Esophagus squamous epithelium (tissue), 5 donors: ENCODE results near the gene ZEB2. TPM values are rescaled to one million over a fixed set of nuclear protein-coding genes. Genes with fewer than 3 reads are reported as not detected.

Source experiments
- DNase-seq: peaks from one replicate; lab custom pipeline; 2025; lab: John Stamatoyannopoulos, UW
- H3K27ac ChIP-seq, 4 donors: fragments of 200-600 bp; sonication (generic); one replicate each; pipeline ENCODE4 v1.5.1; 2016 to 2019; ENCODE audit warnings: mild to moderate bottlenecking in 1 of 4
- H3K27me3 ChIP-seq, 4 donors: fragments of 200-600 bp; sonication (generic); 1 replicate in 3 of 4; 2 replicates in 1 of 4; pipeline versions ENCODE4 v1.5.1 to v1.6.0; 2017 to 2021; ENCODE audit warnings: antibody characterized with exemption in 1 of 4
- H3K36me3 ChIP-seq, 3 donors: fragments of 200-600 bp; sonication (generic); one replicate each; pipeline ENCODE4 v1.5.1; 2016 to 2019
- H3K4me1 ChIP-seq, 3 donors: fragments of 200-600 bp; sonication (generic); one replicate each; pipeline ENCODE4 v1.5.1; 2017 to 2019
- H3K4me3 ChIP-seq, 4 donors: fragments of 200-600 bp; sonication (generic); 1 replicate in 3 of 4; 2 replicates in 1 of 4; pipeline ENCODE4 v1.5.1; 2016 to 2019; ENCODE audit warnings: mild to moderate bottlenecking in 2 of 4, moderate library complexity in 1 of 4
- H3K9me3 ChIP-seq, 3 donors: fragments of 200-600 bp; sonication (generic); one replicate each; pipeline ENCODE4 v1.5.1; 2016 to 2019
- CTCF ChIP-seq, 6 experiments: fragments of 450-650 bp in 4 of 6; fragments of 200-600 bp in 2 of 6; sonication (generic) in 2 of 6; IDR thresholded peaks; one replicate each; pipeline ENCODE4 v1.5.1; 2016 to 2019; ENCODE audit warnings: antibody characterized with exemption in 6 of 6, mild to moderate bottlenecking in 4 of 6, moderate library complexity in 4 of 6
- POLR2A ChIP-seq, 4 donors: fragments of 450-650 bp; IDR thresholded peaks; one replicate each; pipeline ENCODE4 v1.6.1; 2017; ENCODE audit warnings: antibody characterized with exemption in 4 of 4, mild to moderate bottlenecking in 4 of 4, moderate library complexity in 3 of 4
- WGBS, 2 donors: methylation state at CpG; one replicate each; pipeline ENCODE4 v1.1.5; 2018; 5-methylcytosine and 5-hydroxymethylcytosine counted together
- intact Hi-C: fragments of 100-400 bp; cut with DNase I; formaldehyde crosslinking; loops from one replicate; pipeline ENCODE4 v1.15.0; 2022
- total RNA-seq, 4 donors: library from RNA; depleted of rRNA; stranded (reverse); fragments of >200 nt; gene quantifications; one replicate each; pipeline ENCODE4 v1.1.0, GENCODE V29; 2016
- donor health status: DM: yes; HTN: yes; CAD: no.

Gene ZEB2
- total RNA-seq, 4 donors from 2014 or later, result 3.1 to 56.5 (median 15.7) TPM

GRCh38 chr2:144431998-144432397 is 87.9 kb downstream of the ZEB2 start:
- TF ChIP-seq POLR2A (IDR thresholded peaks at IDR 0.05), result no peak
- no peak for TF ChIP-seq CTCF (IDR thresholded peaks at IDR 0.05)
- intact Hi-C loops, result no loop called here
- 65 to 66% methylated on average over 3 of the region's 3 CpGs for WGBS, 2 donors
- Histone ChIP-seq H3K4me3 (no peak overlapping the region), H3K27ac (peak overlapping the region in 3 of 4 donors; percentile 51 to 75 (median 64)), H3K4me1 (peaks cover under 1 to 64% (median 3%) of the 10 kb centered on the region in 3 donors), H3K36me3 (no peaks in the 10 kb centered on the region), H3K9me3 (no peaks in the 10 kb centered on the region), H3K27me3 (no peaks in the 10 kb centered on the region)
- DNase-seq, result no peak

GRCh38 chr2:144431392-144431783 is 88.5 kb downstream of the ZEB2 start:
- Histone ChIP-seq H3K27ac (peak overlapping the region; percentile 41 to 79 (median 70)), H3K27me3 (no peaks in the 10 kb centered on the region), H3K4me1 (peaks cover 3 to 64% (median 3%) of the 10 kb centered on the region in 3 donors), H3K9me3 (no peaks in the 10 kb centered on the region), H3K36me3 (no peaks in the 10 kb centered on the region), H3K4me3 (peak overlapping the region in 3 of 4 donors; percentile 0 to 47 (median 17))
- 23% methylated on average over 8 of the region's 8 CpGs for WGBS, 2 donors
- intact Hi-C loops, result no loop called here
- DNase-seq, result no peak
- no peak for TF ChIP-seq POLR2A (IDR thresholded peaks at IDR 0.05)
- no peak for TF ChIP-seq CTCF (IDR thresholded peaks at IDR 0.05)

GRCh38 chr2:144430722-144431391 is 89.1 kb downstream of the ZEB2 start:
- 46 to 62% methylated on average over 10 of the region's 10 CpGs for WGBS, 2 donors
- no peak for DNase-seq

DNA sequence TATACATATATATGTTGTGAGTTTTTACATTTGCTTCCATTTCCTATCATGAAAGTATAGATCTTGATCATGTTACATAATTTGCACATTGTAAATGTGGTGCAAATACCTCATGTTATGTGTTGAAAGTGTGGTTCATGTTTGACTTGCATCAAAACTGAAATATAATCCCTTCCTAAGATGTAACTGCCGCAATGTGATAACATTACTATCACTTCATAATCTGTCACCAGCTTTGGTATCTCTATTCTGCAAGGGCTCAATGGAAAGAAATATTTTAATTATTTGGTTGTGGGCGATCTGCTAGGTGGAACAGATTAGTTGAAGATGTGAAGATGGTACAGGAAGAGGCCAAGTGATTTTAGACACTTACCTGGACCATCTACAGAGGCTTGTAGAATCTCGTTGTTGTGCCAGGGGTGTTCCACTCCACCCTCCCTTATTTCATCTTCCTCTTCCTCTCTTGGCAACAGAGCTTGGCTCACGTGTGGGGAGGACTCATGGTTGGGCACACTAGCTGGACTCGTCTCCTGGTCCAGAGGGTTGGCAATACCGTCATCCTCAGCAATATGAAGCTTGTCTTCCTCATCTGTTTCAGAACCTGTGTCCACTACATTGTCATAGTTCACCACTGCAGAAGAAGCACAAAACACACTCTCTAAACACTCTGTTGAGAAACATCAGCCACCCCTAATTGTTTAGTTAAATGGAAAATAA is 90.4 kb downstream of the ZEB2 start:
- TF ChIP-seq CTCF (IDR thresholded peaks at IDR 0.05) (no peak), POLR2A (IDR thresholded peaks at IDR 0.05) (no peak)
- intact Hi-C loops, result no loop called here
- Histone ChIP-seq H3K4me3 (no peak overlapping the region), H3K36me3 (peaks cover 0 to 3% (median 0%) of the 10 kb centered on the region in 3 donors), H3K27me3 (no peaks in the 10 kb centered on the region), H3K27ac (peak overlapping the region in 3 of 4 donors; percentile 43 to 75 (median 64)), H3K9me3 (no peaks in the 10 kb centered on the region), H3K4me1 (peaks cover 3 to 66% (median 7%) of the 10 kb centered on the region in 3 donors)
- no peak for DNase-seq
- 43 to 68% methylated on average over 6 of the region's 6 CpGs for whole genome bisulfite sequencing, 2 donors

More at GRCh38 chr2:144430722-144431391, 89.1 kb downstream of the ZEB2 start:
- Histone ChIP-seq H3K4me1 (peaks cover 3 to 62% (median 3%) of the 10 kb centered on the region in 3 donors), H3K4me3 (peak overlapping the region in 3 of 4 donors; percentile 0 to 47 (median 17)), H3K27me3 (no peaks in the 10 kb centered on the region), H3K36me3 (no peaks in the 10 kb centered on the region), H3K9me3 (no peaks in the 10 kb centered on the region), H3K27ac (peak overlapping the region; percentile 41 to 79 (median 70))
- no peak for TF ChIP-seq POLR2A (IDR thresholded peaks at IDR 0.05)
- no peak for TF ChIP-seq CTCF (IDR thresholded peaks at IDR 0.05)
- intact Hi-C loops, result no loop called here

GRCh38 chr2:144426981-144427479 is 92.9 kb downstream of the ZEB2 start:
- no peak for DNase-seq

More at GRCh38 chr2:144426981-144427479, 92.9 kb downstream of the ZEB2 start:
- H3K36me3 ChIP-seq, result peaks cover 0 to 5% (median 0%) of the 10 kb centered on the region in 3 donors
- intact Hi-C loops, result no loop called here
- WGBS, 2 donors, result 37 to 69% methylated on average over 4 of the region's 4 CpGs
- no peaks in the 10 kb centered on the region for H3K27me3 ChIP-seq
- TF ChIP-seq POLR2A (IDR thresholded peaks at IDR 0.05), result no peak
- TF ChIP-seq CTCF (IDR thresholded peaks at IDR 0.05), result no peak
- H3K4me3 ChIP-seq, result no peak overlapping the region
- peaks cover 3 to 55% (median 7%) of the 10 kb centered on the region in 3 donors for H3K4me1 ChIP-seq
- no peaks in the 10 kb centered on the region for H3K9me3 ChIP-seq
- H3K27ac ChIP-seq, result peak overlapping the region in 3 of 4 donors; percentile 13 to 51 (median 23)
